Measurements from ENCODE around the gene TGDS.
"Not testable (repeated sequence)": the region's sequence is repeated elsewhere in the genome, so short reads cannot be mapped to it uniquely, and the experiment has no call there.

The TGDS gene

DNA sequence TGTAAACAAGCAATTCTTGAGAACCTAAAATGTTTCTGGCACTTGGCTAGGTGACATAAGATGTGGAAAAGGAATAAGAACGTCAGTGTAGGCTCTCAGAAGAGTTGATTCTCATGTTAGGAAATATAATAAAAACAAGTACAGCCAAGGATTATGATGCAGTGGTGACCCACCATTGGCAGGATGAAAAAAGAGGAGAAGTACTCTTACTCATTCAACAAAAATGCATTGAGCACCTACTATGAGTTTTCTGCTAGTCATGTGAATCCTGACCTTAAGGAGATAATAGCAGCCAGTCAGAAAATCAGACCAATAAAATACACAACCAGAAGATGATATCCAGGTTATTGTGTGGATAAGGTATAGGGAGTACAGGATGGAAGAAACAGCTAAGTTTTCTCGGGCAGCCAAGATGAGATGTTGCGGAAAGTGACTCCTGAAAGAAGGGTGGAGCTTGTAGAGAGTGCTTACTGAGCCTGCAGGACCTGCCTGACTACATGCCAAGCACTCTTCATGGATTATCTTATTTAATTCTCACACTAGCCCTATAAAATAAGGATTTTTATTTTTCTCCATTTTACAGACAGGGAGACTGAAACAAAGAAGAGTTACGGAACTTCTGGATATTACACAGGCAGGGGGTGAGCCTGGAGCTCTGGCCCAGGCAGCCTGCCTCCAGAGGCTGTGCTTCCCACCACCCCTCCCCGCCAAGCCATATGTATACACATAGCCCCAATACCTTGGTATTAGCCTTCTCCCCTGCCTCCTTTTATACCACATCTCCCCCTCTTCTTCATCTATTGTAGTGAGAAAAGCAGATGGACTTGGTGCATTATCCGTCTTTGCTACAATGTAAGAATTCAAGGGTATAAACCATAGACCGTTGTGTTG, 58.0 kb downstream of the TGDS start:
- no peak overlapping the region for H3K27ac ChIP-seq
- TF ChIP-seq ZFX (IDR thresholded peaks at IDR 0.05) (no peak), CTCF (conservative IDR thresholded peaks at IDR 0.05) (no peak)

DNA sequence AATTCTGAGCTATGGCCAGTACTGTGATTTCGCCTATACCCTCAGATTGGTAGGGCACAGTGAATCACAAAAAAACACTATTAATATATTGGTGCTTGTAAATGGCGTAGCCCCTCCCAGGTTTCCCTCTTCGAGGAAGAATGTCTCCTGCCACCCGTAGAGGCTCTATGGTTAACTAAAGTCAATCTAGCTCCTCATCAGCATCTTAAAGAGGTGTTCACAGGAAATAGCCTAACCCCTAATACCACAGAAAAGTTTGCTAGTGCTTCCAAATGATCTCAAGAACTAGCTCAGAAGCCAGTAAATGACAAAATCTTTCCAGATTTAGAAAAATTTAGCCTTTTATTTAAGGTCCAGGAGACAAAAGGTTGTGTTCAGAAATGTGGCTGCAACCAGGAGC, 60.2 kb downstream of the TGDS start:
- no peak overlapping the region for H3K27ac ChIP-seq
- TF ChIP-seq ZFX (IDR thresholded peaks at IDR 0.05) (no peak), CTCF (conservative IDR thresholded peaks at IDR 0.05) (no peak)

DNA sequence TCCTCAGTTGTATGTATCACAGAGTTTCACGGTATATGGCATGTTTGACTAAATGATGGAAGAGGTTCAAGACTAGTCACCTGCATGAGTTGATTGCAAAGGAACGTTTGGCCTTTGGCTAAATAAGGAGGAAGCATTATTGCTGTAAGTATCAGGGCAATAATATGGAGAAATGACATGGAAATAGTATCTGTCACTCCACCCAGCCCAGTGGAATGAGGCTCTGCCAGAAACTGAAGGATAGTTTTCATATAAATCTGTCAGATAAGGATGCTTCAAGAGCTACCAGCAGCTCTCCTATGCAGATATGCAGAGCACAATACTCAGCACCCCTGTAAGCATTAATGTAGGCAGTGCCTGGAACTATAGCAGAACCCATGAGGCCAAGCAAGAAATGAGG, 60.7 kb downstream of the TGDS start:
- no peak for TF ChIP-seq ZFX (IDR thresholded peaks at IDR 0.05)
- no peak overlapping the region for H3K27ac ChIP-seq

DNA sequence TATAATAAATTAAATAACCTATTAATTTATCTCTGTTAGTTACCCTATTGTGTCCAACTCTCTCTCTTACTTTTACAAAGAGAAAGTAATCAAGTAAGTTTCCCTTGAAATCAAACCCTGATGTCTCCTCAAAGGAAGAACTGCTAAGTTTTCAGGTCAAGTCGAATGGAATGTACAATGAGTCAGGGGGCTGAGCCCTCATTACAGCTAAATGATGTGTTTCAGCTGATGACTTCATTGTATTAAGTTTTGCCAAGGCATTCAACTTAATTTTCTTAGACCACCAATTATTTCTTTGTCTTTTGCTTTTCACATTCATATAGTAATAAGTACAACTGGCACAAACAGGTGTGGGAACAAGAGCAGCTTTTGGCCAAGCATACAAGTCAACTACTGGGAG, 61.8 kb downstream of the TGDS start:
- no peak for TF ChIP-seq ZFX (IDR thresholded peaks at IDR 0.05)
- no peak for TF ChIP-seq CTCF (conservative IDR thresholded peaks at IDR 0.05)
- H3K27ac ChIP-seq, result no peak overlapping the region

- not testable (repeated sequence) for H3K27ac ChIP-seq
These were observed 63.7 kb downstream of the TGDS start for GRCh38 chr13:94532278-94532677.

GRCh38 chr13:94526956-94527355, 69.0 kb downstream of the TGDS start:
- not testable (repeated sequence) for H3K27ac ChIP-seq

GRCh38 chr13:94525781-94526180, 70.2 kb downstream of the TGDS start:
- no peak for TF ChIP-seq CTCF (conservative IDR thresholded peaks at IDR 0.05)
- TF ChIP-seq ZFX (IDR thresholded peaks at IDR 0.05), result no peak
- no peak overlapping the region for H3K27ac ChIP-seq

GRCh38 chr13:94524407-94524806, 71.5 kb downstream of the TGDS start:
- TF ChIP-seq ZFX (IDR thresholded peaks at IDR 0.05), result no peak
- no peak for TF ChIP-seq CTCF (conservative IDR thresholded peaks at IDR 0.05)

More at GRCh38 chr13:94524407-94524806, 71.5 kb downstream of the TGDS start:
- no peak overlapping the region for H3K27ac ChIP-seq

Measured in C4-2B (cell line).